Measurements from ENCODE around the gene PPP2R3B.
"Not testable (repeated sequence)": the region's sequence is repeated elsewhere in the genome, so short reads cannot be mapped to it uniquely, and the experiment has no call there.

The PPP2R3B gene

DNA sequence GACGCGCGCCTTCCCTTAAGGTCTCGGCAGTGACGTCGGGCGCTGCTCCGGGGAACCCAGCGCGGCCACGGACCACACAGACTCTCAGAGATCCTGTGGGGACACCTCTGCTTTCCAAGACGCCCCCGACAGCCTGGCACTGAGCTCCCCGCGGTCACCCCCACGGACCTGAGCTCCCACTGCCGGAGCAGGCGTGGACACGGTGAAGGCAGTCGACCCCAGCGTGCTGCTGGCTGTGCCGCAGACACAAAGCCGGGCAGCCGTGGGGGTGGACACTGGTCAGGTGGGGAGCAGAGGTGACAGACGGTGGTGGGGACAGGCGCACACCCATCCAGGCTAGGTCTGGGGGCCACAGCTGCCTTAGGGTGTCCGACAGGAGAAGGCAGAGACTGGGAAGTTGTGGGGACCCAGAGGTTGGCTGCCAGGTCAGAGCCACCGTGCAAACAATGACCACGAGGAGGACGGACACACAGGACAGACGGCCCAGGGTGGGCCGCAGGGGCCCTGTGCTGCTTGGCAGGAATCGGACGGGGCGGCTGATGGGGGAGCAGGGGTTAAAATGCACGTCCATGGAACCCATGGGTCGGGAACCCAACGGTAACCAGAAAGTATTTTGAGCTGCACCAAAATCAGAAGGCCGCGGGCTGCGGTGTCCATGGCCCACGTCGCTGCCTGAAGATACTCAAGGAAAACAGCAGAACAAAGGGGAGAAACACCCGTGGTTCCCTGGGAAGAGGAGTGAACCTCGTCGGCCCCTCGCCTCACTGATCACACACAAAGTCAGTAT lies 51.5 kb downstream of the PPP2R3B start:
- no peak for DNase-seq

DNA sequence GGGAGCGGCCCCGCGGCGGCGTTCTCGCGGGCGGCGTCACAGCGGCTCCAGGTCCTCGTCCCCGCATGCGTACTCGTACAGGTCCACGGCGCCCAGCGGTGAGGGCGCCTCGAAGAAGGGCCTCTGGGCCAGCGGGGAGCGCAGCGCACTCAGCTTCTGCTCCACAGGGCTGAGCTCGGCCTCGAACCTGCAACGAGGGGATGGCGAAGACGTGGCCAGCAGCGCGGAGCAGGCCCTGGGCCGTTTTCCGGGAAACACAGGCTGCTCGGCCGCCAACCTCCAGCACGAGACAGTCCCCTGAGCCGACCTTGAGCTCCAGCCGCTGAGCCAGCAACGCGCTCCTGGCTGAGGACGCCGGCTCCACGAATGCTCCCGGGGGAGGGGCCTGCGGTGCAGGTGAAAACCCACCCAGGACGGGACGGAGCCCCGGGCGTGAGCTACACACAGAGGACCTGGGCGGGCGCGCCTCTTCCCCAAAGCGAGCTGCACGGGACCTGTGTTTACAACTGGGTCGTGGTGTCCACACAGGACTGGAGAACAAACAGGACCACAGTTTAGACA lies 52.3 kb downstream of the PPP2R3B start:
- DNase-seq: no peak

DNA sequence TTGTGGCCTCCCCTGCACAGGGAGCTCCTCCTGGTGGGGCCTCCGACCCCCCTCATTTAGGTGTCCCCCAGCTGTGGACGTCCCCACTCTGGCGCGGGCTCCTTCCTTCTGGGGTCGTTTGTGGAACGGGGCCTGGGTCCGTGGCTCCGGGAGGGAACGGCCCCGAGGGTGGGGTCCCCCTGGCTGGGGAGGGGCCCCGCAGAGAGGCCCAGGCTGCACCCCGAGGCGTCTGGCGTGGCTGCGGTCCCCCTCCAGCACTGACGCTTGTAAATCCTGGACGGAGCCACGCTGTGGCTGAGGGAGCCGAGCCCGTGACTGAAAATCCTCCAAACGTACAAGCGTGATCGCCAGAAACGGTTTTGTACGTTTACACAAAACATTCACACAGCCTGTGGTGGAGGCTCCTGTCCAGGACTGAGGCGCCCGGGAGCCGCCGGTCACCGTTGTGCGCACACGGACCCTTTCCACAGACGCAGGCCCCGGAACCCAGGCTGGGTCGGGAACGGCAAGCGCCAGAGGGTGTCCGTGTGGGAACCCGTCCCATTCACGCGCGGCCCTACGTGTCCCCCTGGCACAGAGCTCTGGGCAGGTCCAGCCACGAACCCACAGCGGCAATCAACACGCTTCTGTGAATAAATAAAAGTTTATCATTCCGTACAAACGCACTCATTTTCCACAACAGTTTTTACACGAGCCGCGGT lies 52.9 kb downstream of the PPP2R3B start:
- no peak for DNase-seq

GRCh38 chrX:332916-333610 lies 53.6 kb downstream of the PPP2R3B start:
- no peak for DNase-seq

- DNase-seq: no peak
These were observed 54.2 kb downstream of the PPP2R3B start for GRCh38 chrX:332496-332860.

GRCh38 chrX:331825-332495 lies 54.7 kb downstream of the PPP2R3B start:
- DNase-seq: no peak

DNA sequence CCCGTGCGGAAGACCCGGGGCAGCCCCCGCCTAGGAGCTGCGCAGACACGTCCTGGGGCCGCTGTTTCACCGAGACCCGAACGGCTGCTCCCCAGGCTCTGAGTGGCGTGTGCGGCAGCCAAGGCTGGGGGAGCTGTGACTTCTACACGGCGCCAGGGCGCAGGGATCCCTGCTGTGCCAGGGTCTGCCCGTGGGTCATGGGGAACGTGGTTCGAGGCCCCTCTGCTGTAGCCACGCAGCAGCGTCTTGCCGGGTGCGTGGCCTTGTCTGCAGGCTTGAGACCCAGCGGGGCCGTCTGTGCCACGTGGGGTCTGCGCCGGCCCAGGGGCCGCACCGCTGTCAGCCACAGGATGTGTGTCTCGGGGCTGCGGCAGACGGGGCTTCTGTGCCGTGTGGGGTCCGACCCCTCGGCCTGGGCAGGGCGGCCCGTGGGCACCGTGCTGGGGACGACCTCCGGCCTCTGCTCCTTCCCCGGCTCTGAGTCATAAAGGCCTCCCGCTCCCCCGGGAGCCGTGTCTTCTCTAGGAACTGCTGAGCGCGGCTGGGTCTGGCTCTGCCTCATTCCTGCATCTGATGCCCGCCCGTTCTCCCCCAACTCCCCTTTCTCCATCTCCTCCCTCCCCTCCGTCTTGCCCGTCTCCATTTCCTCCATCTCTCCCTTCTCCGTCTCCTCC lies 55.4 kb downstream of the PPP2R3B start:
- no peak for DNase-seq

DNA sequence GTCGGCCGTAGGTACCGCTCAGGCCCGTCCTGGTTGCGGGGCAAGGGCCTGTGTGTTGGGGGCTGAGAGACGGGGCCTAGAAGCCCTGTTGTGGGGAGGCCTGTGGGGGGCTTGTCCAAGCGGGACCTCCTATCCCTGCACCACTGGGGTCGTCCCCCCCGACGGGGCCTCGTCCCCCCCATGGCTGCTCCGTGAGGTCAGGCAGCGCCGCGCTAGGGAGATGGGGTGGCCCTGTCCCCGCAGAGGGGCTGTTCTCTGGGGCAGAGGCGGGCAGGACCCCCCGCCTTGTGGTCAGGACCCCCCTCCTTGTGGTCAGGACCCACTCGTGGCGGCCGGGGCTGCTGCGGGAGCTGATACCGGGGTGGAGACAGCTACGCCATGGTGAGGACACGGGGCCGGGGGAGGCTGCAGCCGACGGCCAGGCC lies 56.0 kb downstream of the PPP2R3B start:
- no peak for DNase-seq

DNA sequence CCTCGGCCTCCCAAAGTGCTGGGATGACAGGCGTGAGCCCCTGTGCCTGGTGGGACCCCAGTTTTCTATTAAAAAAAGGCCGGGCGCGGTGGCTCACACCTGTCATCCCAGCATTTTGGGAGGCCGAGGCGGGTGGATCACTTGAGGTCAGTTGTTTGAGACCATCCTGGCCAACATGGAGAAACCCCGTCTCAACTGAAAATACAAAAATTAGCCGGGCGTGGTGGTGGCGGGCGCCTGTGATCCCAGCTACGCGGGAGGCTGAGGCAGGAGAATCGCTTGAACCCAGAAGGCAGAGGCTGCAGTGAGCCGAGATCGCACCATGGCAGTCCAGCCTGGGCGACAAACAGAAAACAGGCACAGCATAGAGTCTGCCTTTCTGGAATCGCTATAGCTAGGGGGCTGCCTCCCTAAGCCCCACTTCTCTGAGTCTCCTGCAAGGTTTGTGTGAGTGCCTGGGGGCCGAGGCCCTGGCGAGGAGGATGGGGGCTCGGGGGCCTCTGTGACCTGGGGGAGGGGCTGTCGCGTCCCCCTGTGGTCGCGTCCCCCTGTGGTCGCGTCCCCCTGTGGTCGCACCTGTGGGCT lies 56.5 kb downstream of the PPP2R3B start:
- not testable (repeated sequence) for DNase-seq

DNA sequence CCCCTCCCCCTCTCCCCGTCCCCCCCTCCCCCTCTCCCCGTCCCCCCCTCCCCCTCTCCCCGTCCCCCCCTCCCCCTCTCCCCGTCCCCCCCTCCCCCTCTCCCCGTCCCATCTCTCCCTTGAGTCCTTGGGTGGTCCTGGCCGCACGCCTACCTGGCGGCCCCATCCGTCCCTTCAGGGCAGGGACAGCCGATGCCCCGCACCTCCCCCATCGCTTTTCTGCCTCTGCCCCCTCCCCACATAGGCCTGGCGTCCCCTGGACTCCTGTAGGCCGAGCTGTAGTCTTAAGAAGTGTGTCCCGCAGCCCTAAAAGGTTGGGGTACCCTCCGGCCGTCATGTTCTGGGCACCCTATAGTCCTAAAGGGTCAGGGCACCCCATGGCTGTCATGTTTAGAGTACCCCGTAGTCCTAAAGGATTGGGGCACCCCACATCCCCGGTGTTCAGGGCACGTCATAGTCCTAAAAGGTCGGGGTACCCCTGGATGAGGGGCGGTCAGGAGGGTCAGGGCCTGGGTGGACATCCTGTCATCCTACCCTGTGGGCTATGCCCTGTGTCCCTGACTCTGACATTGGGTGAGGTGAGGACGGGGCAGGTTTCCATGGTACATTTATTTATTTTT lies 57.3 kb downstream of the PPP2R3B start:
- no peak for DNase-seq

DNA sequence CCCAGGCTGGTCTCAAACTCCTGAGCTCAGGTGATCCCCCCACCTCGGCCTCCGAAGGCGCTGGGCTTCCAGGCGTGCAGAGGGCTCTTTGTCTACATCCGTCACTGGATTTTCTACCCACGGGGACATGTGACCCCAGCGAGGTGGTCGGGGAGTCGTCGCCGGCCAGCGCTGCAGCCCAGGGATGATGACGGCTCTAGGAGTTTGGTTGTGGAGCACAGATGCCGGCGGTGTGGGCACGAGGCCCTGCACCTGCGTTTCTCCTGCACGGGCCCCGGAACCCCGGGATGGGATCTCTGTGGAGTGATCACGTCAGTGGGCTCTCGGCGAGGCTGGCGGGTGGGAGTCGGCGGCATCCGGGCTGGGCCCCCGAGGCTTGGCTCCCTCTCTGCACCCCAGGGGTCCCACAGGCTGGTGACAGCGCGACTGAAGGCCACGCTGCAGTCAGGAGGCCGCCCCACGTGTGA lies 59.0 kb downstream of the PPP2R3B start:
- no peak for DNase-seq

GRCh38 chrX:324664-325063 lies 62.0 kb downstream of the PPP2R3B start:
- not testable (repeated sequence) for DNase-seq

DNA sequence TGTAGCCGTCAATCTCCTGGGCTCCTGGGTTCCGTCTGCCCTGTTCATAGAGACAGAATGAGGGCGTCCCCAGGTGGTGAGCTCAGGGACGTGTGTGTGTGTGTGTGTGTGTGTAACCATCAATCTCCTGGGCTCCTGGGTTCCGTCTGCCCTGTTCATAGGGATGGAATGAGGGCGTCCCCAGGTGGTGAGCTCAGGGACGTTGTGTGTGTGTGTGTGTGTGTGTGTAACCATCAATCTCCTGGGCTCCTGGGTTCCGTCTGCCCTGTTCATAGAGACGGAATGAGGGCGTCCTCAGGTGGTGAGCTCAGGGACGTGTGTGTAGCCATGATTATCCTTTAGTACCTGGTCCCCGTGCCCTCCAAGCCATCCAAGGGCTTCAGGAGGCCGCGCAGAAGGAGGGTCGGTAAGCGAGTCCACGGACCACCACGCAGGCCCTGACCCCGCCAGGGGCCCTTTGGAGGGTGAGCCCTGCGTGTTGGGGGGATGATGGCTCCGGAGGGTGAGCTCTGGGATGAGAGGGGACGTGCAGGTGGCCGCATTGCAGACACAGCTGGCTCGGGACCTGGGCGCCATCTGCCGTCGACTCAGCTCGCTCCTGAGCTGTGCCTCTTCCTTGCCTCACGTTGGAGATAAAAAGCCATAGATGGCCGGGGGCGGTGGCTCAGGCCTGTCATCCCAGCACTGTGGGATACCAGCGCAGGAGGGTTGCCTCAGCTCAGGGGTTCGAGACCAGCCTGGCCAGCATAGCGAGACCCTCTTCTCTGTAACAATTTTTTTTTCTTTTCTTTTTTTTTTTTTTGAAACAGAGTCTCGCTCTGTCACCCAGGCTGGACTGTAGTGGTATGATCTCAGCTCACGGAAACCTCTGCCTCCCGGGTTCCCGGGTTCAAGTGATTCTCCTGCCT lies 62.7 kb downstream of the PPP2R3B start:
- peak; percentile 40 for DNase-seq

DNA sequence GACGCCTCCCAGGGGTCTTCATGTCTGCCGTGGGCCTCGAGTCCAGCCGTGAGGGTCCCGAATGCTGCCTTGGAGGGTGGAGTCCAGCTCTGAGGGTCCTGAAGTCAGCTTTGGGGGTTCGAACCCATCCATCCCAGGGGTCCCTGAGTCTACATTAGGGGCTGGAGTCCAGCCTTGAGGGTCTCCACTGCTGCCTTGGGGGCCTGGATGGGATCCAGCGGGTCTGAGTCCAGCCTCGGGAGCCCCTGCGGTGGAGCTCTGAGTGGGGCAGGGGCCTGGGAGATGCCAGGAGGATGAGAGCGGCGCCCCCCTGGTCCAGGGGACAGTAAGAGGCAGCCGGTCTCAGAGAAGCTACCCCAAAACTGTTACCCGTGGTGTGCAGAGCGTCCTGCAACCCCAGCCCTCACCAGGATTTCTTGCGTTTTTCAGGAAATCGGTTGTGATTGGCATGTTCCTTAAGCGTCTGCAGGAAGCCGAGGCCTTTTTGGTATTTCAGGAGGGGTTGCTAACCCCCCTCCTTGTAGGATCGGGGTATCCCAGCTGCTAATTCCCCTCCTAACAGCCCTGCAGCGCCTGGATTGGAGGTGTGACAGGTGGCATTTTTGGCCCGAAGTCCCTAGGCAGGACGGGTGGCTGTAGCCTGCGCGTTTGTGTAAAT lies 66.5 kb downstream of the PPP2R3B start:
- no peak for DNase-seq

DNA sequence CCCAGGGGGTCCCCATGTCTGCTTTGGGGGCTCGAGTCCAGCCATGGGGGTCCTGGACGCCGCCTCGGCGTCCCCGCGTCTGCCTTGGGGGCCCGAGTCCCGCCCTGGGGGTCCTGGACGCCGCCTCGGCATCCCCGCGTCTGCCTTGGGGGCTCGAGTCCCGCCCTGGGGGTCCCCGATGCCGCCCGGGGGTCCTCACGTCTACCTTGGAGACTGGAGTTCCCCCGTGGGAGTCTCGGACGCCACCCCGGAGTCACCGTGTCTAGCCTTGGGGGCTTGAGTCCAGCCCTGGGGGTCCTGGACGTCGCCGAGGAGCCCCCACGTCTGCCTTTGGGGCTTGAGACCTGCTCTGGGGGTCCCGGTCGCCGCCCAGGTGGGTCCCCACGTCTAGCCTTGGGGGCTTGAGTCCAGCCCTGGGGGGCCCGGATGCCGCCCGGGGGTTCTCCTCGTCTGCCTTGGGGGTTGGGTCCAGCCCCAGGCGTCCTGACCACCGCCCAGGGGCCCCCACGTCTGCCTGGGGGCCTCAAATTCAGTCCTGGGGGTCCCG lies 67.1 kb downstream of the PPP2R3B start:
- peak; percentile 26 for DNase-seq

DNA sequence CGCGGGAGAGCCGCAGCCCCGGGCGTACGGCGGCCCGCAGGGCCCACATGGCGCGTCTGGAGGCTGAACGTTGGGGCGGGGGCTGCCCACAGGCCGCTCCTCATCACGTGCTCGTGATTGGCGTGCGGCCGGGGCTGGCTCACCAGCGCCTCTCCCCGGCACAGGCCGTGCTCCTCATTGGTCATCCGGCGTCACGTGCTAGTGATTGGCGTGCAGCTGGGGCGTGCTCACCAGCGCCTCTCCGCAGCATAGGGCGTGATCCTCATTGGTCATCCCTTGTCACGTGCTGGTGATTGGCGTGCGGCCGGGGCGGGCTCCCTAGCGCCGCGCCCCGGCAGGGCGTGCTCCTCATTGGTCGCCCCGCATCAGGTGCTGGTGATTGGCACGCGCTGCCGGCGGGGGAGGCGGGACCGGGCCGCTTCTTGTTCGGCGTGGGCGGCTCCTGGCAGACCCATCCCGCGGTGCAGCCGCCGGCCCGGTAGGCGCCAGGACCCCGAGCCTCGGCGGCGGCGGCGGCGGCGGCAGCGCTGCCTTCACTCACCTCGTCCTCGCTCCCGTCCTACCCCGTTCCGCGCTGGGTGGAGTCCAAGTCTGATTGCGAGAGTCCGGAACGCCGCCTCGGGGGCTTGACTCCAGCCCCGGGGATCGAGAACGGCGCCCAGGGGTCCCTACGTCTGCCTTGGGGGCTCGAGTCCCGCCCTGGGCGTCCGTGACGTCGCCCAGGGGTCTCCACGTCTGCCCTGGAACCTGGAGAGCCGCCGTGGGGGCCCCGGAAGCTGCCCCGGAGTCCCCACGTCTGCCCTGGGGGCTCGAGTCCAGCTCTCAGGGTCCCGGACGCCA lies 67.7 kb downstream of the PPP2R3B start, which contains the start of gene GTPBP6:
TSS of gene GTPBP6 (minus strand) at position 58 of the 840 bp plus-strand sequence. CDS start at position 49, 9 bp downstream.
- DNase-seq: peak; percentile 97

DNA sequence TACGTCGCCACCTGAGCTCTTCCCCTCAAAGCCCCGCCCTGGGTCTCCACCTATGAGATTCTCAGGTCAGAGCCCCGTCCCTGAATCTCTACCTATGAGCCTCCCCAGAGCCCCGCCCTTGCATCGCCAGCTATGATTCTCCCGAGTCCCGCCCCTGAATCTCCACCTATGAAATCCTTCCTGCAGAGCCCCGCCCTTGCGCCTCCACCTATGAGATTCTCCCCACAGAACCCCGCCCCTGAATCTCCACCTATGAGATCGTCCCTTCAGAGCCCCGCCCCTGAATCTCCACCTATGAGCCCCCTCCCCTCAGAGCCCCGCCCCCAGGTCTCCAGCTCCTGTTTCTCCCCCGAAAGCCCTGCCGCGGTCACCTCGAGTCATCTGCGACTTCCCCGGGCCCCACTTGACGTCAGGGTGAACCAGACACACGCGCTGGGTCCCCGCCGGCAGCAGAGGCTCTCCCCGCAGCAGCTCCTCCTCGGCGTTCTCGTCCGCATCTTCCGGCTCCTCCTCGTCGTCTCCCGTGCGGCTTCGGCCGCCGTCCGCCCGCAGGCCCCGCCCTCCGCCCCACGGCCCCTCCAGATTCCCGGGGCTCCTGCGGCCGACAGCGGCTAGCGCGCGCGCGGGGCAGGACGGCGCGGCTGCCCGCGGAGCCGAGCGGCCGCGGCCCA lies 68.5 kb downstream of the PPP2R3B start:
- DNase-seq: peak; percentile 97

Measured in stimulated activated CD4-positive, alpha-beta T cell treated with anti-CD3 and anti-CD28 coated beads, Interleukin-4, amount 100 ng/mL, for 1 hour (primary cell).